PC-3 (cell line): Measurements from ENCODE around the gene DOK5. TPM values are rescaled to one million over a fixed set of nuclear protein-coding genes. Genes with fewer than 3 reads are reported as not detected.

Source experiments
- ATAC-seq: fragments of 200-7000 bp; cut with Tn5 transposase; 2 replicates; pipeline ENCODE4 v1.9.1; 2020; ENCODE audit warnings: mild to moderate bottlenecking, moderate library complexity
- BruUV-seq: library from RNA; stranded (reverse); fragments of 400-500 nt; replicated peaks from 2 replicates; lab custom pipeline; 2021; lab: Mats Ljungman, UMichigan
- CTCF ChIA-PET: fragments of 300-600 bp; sonication (Branson Sonifier 250); formaldehyde crosslinking; loops from one replicate; lab custom pipeline; 2022; ENCODE audit warnings: antibody characterized with exemption; lab: Charles Lee
- POLR2A ChIA-PET: fragments of 300-600 bp; sonication (Branson Sonifier 250); formaldehyde crosslinking; loops from one replicate; lab custom pipeline; 2022; ENCODE audit warnings: antibody characterized with exemption; ENCODE audit not compliant: unreplicated experiment; lab: Charles Lee
- DNase-seq: peaks from one replicate; pipeline ENCODE4 v3.0.0-alpha.2; 2015
- H2AFZ ChIP-seq: fragments of 300-600 bp; sonication (generic); 2 replicates; pipeline ENCODE4 v1.6.0; 2016; ENCODE audit warnings: antibody characterized with exemption, low read length
- H3F3A ChIP-seq: fragments of 300-600 bp; sonication (generic); one replicate; pipeline ENCODE4 v1.6.0; 2017; ENCODE audit warnings: antibody characterized with exemption, low read length, control low read depth, mild to moderate bottlenecking; ENCODE audit not compliant: unreplicated experiment
- H3K27ac ChIP-seq: fragments of 300-600 bp; sonication (generic); 2 replicates; pipeline ENCODE4 v1.5.1; 2016; ENCODE audit warnings: mild to moderate bottlenecking, low read length
- H3K27me3 ChIP-seq: fragments of 300-600 bp; sonication (generic); 2 replicates; pipeline ENCODE4 v1.6.1; 2016; ENCODE audit warnings: low read length, mixed read lengths
- H3K36me3 ChIP-seq: fragments of 300-600 bp; sonication (generic); 2 replicates; pipeline ENCODE4 v1.6.1; 2016; ENCODE audit warnings: low read depth, mixed run types, low read length, mixed read lengths
- H3K4me1 ChIP-seq: fragments of 300-600 bp; sonication (generic); 2 replicates; pipeline ENCODE4 v1.5.1; 2016; ENCODE audit warnings: low read length; ENCODE audit not compliant: insufficient read depth
- H3K4me2 ChIP-seq: fragments of 300-600 bp; sonication (generic); 2 replicates; pipeline ENCODE4 v1.6.0; 2016; ENCODE audit warnings: low read length
- H3K4me3 ChIP-seq: fragments of 300-600 bp; sonication (generic); 2 replicates; pipeline ENCODE4 v1.5.1; 2016; ENCODE audit warnings: mild to moderate bottlenecking, low read length, mixed read lengths
- H3K79me2 ChIP-seq: fragments of 300-600 bp; sonication (generic); 2 replicates; pipeline ENCODE4 v1.6.1; 2017; ENCODE audit warnings: low read length, mixed read lengths
- H3K9ac ChIP-seq: fragments of 300-600 bp; sonication (generic); 2 replicates; pipeline ENCODE4 v1.6.0; 2016; ENCODE audit warnings: mild to moderate bottlenecking, low read length
- H3K9me2 ChIP-seq: fragments of 300-600 bp; sonication (generic); replicated peaks from 2 replicates; pipeline ENCODE4 v1.6.1; 2016; ENCODE audit warnings: mixed run types, low read length, mixed read lengths
- H3K9me3 ChIP-seq: fragments of 300-600 bp; sonication (generic); 2 replicates; pipeline ENCODE4 v1.6.1; 2016; ENCODE audit warnings: low read length, mixed read lengths
- H4K20me1 ChIP-seq: fragments of 300-600 bp; sonication (generic); 2 replicates; pipeline ENCODE4 v1.6.1; 2016; ENCODE audit warnings: low read length, mixed read lengths
- EZH2 ChIP-seq: fragments of 300-600 bp; sonication (generic); IDR thresholded peaks from one replicate; pipeline ENCODE4 v1.6.1; 2017; ENCODE audit warnings: antibody characterized with exemption, mild to moderate bottlenecking, low read length; ENCODE audit not compliant: unreplicated experiment
- EZH2phosphoT487 ChIP-seq: fragments of 300-600 bp; sonication (generic); IDR thresholded peaks from 2 replicates; pipeline ENCODE4 v1.6.1; 2018; ENCODE audit warnings: mild to moderate bottlenecking, antibody characterized with exemption, low read length, borderline replicate concordance
- intact Hi-C: fragments of 100-400 bp; cut with micrococcal nuclease; formaldehyde crosslinking; loops from 2 replicates; pipeline ENCODE4 v1.9.0; 2023
- total RNA-seq: library from RNA; depleted of rRNA; stranded (reverse); fragments of >200 nt; gene quantifications from 2 replicates; pipeline ENCODE4 v1.2.3, GENCODE V29; 2014
- TF ChIP-seq, protein P1 (sequence below): fragments of 300-600 bp; sonication (generic); conservative IDR thresholded peaks from 2 replicates; pipeline ENCODE4 v1.5.1; 2017; ENCODE audit warnings: antibody characterized with exemption, low read depth, mild to moderate bottlenecking, low read length

The DOK5 gene
- total RNA-seq, 1 experiment from 2014 or later = not detected

DNA sequence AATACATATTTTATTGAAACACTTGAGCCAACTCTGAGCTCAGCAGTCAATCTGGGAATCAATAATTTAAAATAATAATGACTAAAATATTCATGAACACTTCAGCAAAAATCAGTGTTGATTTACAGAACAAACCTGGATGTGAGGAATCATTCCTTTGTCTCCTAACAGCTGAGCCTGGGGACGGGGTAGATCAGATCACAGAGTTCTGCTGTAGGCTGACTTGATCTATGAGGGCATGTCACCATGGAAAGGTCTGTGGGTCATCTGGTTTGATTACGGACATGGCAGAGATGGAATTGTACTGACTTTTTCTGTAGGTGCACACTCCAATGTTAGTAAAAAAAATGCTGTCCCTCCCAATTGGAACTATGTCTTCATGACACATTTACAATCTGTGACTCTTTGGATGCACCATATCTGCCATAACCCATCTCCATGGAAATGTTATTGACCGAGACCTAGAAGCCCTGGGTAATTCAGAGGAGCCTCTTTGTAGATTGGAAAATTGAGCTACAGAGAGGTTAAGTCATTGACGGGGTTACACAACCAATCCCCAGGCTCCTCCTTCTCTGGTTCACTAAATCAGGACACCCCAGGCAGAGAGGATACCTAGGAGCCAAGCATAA lies 114.1 kb downstream of the DOK5 start:
- no peak for ATAC-seq
- Histone ChIP-seq H3K4me1 (no peaks in the 10 kb centered on the region), H3K9me3 (no peaks in the 10 kb centered on the region), H2AFZ (no peak overlapping the region), H3K9me2 (no peaks in the 10 kb centered on the region), H3K36me3 (no peaks in the 10 kb centered on the region), H3K9ac (no peak overlapping the region), H3K27ac (no peak overlapping the region), H3K27me3 (0 out of 2 replicates have a peak, but pooled peaks cover 6% of the 10 kb centered on the region), H4K20me1 (no peaks in the 10 kb centered on the region), H3K4me2 (no peak overlapping the region), H3F3A (no peaks in the 10 kb centered on the region), H3K79me2 (no peaks in the 10 kb centered on the region), H3K4me3 (no peak overlapping the region)
- CTCF ChIA-PET = no interaction called here
- intact Hi-C loops = no loop called here
- BruUV-seq = no TSS peak
- TF ChIP-seq, protein P1, sequence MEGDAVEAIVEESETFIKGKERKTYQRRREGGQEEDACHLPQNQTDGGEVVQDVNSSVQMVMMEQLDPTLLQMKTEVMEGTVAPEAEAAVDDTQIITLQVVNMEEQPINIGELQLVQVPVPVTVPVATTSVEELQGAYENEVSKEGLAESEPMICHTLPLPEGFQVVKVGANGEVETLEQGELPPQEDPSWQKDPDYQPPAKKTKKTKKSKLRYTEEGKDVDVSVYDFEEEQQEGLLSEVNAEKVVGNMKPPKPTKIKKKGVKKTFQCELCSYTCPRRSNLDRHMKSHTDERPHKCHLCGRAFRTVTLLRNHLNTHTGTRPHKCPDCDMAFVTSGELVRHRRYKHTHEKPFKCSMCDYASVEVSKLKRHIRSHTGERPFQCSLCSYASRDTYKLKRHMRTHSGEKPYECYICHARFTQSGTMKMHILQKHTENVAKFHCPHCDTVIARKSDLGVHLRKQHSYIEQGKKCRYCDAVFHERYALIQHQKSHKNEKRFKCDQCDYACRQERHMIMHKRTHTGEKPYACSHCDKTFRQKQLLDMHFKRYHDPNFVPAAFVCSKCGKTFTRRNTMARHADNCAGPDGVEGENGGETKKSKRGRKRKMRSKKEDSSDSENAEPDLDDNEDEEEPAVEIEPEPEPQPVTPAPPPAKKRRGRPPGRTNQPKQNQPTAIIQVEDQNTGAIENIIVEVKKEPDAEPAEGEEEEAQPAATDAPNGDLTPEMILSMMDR = no peak
- TF ChIP-seq EZH2 (no peak), EZH2phosphoT487 (no peak)
- DNase-seq = no peak
- POLR2A ChIA-PET = no interaction called here

DNA sequence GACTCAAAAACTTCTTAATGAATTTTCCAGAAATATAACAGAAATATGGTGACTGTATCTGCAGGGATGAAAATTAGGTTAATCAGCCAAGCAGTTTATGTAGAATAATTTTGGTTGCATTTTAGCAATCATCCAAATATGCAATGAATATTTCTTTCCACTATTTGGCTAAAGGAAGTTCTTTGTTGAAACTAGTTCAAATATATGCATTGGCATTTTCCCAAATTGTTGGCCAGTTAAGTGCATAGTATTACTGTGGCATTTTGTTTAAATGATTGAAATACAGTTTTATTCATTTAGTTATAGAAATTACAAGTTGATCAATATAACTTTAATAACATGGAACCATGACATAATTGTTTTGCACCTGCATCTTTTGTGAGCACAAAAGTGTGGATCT lies 115.5 kb downstream of the DOK5 start:
- no peaks in the 10 kb centered on the region for H3K79me2 ChIP-seq
- CTCF ChIA-PET = no interaction called here
- ATAC-seq (no peak), DNase-seq (no peak)
- H3F3A ChIP-seq = no peaks in the 10 kb centered on the region
- no peaks in the 10 kb centered on the region for H3K4me1 ChIP-seq
- H3K27ac ChIP-seq = no peak overlapping the region
- H3K9me2 ChIP-seq = no peaks in the 10 kb centered on the region
- no peaks in the 10 kb centered on the region for H3K36me3 ChIP-seq
- no peaks in the 10 kb centered on the region for H3K9me3 ChIP-seq
- no peak overlapping the region for H3K9ac ChIP-seq
- no peak overlapping the region for H3K4me2 ChIP-seq
- no peak overlapping the region for H3K4me3 ChIP-seq
- POLR2A ChIA-PET = no interaction called here
- no TSS peak for BruUV-seq
- H2AFZ ChIP-seq = no peak overlapping the region
- 0 out of 2 replicates have a peak, but pooled peaks cover 6% of the 10 kb centered on the region for H3K27me3 ChIP-seq
- intact Hi-C loops = no loop called here
- H4K20me1 ChIP-seq = no peaks in the 10 kb centered on the region
- no peak for TF ChIP-seq EZH2phosphoT487
- TF ChIP-seq, protein P1 = no peak
- TF ChIP-seq EZH2 = no peak

DNA sequence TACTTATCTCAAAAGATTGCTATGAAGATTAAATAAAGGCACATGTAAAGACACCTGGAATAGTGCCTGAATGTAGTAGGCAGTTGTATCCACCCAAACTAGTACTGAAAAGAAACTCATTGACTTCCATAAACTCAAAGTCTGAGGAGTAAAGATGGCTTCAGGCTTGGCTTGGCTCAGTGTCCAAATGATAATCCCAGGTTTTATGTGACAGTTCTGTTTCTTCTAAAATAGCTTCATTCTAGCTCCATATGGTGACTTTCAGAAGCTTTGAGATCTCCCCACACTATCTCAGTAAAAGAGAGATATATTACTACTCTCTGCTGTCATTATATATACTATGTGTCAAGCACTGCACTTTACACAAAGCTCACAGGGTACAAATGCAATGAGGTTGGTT lies 121.3 kb downstream of the DOK5 start:
- no TSS peak for BruUV-seq
- Histone ChIP-seq H2AFZ (no peak overlapping the region), H3K4me2 (no peak overlapping the region), H3K9me3 (no peaks in the 10 kb centered on the region), H3K27ac (no peak overlapping the region), H3K9ac (no peak overlapping the region), H3K9me2 (no peaks in the 10 kb centered on the region), H3K27me3 (peaks cover 10% of the 10 kb centered on the region; the same call in 1 of the 2 replicates), H3K79me2 (no peaks in the 10 kb centered on the region), H3K4me3 (no peak overlapping the region), H3F3A (no peaks in the 10 kb centered on the region), H4K20me1 (no peaks in the 10 kb centered on the region), H3K4me1 (no peaks in the 10 kb centered on the region), H3K36me3 (no peaks in the 10 kb centered on the region)
- CTCF ChIA-PET = no interaction called here
- TF ChIP-seq EZH2phosphoT487 (no peak), EZH2 (no peak)
- TF ChIP-seq, protein P1 = no peak
- ATAC-seq = no peak
- intact Hi-C loops = no loop called here
- POLR2A ChIA-PET = no interaction called here
- DNase-seq = no peak
